Measurements from ENCODE around the gene BRSK2.
"Not testable (repeated sequence)": the region's sequence is repeated elsewhere in the genome, so short reads cannot be mapped to it uniquely, and the experiment has no call there.

Gene BRSK2

DNA sequence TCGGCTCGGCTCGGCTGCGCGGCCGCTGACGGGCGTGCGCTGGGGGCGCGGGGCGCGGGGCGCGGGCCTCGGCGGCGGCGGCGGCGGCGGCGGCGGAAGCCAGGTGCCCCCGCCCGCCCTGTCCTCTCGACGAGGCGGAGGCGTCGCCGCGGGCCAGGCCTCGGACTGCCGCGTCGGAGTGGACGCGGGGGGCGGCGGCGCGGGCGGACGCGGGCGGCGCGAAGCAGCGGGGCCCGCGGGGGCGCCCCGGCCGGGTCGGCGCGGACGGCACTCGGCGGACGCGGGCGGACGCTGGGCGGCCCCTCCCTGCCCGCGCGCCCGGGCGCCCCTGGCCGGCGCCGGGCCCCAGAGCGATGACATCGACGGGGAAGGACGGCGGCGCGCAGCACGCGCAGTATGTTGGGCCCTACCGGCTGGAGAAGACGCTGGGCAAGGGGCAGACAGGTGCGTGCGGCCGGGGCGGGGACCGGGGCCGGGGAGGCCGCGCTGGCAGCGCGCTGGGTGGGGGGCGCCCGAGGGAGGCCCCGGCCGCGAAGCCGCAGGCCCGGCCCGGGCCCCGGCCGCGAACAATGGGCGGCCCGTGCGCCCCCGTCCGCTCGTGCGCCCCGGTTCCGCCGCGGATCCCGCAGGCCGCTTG, at the start of gene BRSK2:
BRSK2 (plus strand) TSS at position 3 of the 637 bp plus-strand sequence; CDS start at position 354, 351 bp downstream.
- DNase-seq, result no peak

DNA sequence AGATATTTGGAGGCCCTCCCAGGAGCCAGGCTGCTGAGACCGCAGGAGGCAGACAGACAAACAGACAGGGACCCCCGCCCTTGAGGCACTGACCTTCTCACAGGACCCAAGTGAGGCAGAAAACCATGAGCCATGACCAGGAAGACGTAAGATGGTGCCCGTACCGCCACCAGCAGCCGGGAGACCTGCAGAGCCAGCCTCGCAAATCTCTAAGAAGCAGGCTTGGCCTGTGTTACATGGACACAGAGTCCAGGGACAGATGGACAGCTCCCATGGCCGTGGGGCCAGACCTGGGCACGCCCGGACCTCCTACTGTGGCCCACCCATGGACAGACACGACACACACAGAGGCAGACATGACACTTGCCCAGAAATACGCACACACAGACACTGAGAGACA, 49.6 kb upstream of the BRSK2 start:
- no peak for DNase-seq

DNA sequence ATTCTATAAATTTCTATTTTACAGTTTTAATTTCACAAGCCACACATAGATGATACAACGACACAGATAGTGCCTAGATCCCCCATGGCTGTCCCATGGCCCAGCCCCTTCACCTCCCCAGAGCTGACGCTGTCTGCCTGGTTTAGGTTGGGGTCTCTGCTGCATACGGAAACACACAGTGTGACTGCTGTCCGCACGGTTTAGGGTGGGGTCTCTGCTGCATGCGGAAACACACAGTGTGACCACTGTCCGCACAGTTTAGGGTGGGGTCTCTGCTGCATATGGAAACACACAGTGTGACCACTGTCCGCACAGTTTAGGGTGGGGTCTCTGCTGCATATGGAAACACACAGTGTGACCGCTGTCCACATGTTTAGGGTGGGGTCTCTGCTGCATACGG, 48.5 kb upstream of the BRSK2 start:
- not testable (repeated sequence) for DNase-seq

DNA sequence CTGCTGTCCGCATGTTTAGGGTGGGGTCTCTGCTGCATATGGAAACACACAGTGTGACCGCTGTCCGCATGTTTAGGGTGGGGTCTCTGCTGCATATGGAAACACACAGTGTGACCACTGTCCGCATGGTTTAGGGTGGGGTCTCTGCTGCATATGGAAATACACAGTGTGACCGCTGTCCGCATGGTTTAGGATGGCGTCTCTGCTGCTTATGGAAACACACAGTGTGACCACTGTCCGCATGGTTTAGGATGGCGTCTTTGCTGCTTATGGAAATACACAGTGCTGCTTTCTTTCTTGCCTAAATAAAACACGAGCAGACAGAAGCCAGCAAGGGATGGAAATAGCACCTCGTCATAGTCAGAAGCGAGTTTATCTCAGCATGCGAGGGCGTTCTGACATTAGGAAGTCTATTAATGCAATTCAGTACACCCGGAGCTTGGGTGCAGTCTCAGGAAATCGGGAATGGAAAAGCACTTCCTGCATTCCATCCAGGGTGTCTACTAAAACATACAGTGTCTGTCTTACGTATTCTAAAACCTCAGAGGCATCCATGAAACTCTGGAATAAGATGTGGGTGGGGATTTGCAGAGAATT, 47.7 kb upstream of the BRSK2 start:
- DNase-seq, result no peak

DNA sequence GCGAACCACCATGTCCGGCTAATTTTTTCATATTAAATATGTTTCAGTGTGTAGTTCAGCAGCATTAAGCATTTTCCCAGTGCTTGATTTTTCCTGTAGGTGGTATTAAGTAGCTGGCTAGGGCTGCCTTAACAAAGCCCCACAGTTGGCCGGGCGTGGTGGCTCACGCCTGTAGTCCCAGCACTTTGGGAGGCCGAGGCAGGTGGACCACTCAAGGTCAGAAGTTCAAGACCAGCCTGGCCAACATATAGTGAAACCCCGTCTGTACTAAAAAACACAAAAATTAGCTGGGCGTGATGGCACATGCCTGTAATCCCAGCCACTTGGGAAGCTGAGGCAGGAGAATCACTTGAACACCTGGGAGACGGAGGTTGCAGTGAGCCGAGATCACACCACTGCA, 46.8 kb upstream of the BRSK2 start:
- DNase-seq, result no peak

- DNase-seq, result no peak
Observed at GRCh38 chr11:1343391-1344055, 46.2 kb upstream of the BRSK2 start.

DNA sequence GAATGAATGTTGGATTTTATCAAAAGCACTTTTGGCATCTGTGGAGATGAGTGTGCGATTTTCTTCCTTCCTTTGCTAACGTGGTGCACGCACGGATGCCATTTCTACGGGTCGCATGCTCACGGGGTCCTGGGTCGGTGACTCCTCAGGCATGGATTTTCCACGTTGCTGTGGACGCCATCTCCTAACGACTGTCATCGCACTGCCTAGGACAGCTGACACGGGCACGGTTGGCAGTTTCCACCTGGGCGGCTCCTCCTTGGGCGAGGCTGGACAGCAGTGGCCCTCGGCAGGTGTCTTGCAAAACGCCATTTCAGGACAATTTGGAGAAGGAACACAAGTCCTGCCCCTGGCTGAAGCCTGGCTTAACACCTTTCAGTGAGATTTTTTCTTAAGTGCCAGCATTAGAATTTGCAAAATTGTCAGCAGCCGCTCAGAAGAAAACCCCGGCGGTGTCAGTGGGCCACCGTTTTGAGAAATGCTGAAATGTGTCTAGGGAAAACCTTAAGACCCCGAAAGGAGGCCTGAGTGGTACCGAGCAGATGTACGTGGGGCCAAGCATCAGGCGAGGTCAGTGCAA, 45.6 kb upstream of the BRSK2 start:
- DNase-seq, result no peak

DNA sequence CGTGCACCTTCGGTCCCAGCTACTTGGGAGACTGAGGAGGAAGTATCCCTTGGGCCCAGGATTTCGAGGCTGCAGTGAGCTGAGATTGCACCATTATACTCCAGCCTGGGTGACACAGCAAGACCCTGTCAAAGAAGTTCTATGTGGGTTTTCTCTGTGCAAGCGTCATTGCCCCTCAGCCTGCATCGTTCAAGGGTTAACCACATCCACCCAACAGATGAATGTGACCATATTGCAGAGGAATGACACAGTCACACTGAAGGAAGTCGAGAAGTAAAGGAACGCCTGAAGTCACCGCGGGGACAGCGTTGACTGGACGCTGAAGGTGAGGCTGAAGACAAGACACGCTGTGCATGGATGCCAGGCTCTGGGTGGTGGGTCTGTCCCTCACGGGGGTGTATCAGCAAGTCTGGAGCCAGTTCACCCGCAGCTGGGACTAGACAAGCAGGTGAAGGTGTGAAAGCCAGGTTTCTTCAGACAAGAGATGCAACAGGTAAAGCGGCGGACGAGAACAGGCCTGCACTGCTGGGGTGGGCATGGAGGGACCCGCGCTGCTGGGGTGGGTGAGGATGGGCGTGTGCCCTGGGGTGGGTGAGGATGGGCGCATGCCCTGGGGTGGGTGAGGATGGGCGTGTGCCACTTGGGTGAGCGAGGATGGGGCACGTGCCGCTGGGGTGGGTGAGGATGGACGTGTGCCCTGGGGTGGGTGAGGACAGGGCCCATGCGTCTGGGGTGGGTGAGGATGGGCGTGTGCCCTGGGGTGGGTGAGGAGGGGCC, 43.8 kb upstream of the BRSK2 start:
- DNase-seq, result no peak

DNA sequence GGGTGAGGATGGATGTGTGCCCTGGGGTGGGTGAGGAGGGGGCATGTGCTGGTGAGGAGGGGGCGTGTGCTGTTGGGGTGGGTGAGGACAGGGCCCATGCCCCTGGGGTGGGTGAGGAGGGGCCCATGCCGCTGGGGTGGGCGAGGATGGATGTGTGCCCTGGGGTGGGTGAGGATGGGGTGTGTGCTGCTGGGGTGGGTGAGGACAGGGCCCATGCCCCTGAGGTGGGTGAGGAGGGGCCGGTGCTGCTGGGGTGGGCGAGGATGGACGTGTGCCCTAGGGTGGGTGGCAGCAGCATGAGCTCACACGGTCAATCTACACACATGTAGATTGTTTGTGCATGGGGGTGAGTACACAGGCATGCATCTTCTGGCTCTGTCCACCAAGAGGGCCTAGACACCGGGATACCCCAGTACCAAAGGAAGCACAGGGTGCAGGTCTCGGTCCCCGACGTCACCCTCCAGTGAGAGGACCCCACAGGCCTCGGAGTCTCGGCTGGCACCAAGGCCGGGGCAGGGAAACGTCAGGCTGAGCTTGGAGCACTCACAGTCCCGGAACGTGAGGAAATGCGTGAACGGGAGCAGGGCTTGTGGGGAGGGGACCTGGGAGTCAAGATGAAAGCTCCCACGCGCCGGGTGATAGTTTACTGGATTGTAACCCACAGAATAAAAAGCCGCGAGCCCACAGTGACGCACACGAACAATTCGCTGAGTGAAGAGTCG, 42.9 kb upstream of the BRSK2 start:
- no peak for DNase-seq

GRCh38 chr11:1347411-1347999, 42.2 kb upstream of the BRSK2 start:
- not testable (repeated sequence) for DNase-seq

DNA sequence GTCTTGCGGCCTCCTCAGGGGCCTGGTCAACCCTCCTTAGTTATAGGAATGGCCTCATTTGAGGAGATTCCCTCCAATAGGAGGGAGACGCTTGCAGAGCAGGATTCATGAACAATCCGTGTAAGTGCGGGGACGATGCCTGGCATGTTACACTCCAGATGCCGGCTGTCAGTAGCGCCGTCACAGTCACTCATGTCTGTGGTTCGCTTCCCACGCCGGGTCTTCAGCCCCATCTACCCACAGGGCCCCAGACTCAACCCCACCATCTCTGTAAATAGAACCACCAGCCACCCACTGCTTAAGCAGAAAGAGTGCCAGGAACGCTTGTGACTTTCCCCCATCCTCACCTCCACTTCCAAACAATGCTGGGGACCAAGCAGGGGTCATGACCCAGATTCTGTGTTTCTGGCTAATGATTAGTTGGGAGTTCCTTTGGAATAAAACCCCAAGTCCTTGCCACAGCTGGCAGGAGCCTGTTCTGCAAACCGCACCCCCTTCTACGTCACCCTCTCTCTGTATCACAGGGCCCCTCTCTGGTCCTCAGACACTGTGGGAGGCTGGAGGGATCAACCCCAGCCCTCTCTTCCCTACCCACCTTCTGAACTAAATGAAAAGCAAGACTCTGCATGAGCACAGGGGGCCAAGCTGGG, 41.5 kb upstream of the BRSK2 start:
- DNase-seq, result no peak

DNA sequence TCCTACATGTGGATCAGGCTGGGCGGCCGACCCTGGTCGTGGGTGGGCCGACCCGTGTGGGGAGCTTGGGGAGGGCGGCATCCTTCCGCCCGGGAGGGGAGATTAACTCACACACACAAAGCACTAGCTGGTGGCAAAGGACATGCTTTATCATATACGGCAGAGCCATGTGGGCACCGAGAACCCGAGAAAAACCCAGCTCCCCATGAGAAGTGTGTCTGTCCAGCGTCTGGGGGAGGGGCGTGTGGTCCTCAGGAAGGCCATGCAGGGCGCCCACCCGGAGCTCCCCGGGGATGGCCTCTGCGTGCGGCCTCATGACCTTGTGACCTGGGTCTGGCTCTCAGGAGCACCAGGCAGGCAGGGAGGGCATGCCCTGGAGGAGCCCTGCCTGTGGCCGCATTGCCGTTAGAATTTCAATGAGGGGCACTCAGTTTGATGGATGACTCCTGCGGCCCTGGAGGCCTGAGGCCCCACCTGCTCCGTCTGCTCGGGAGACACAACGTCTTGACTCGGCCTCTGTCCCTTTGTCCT, 40.9 kb upstream of the BRSK2 start:
- DNase-seq, result no peak

DNA sequence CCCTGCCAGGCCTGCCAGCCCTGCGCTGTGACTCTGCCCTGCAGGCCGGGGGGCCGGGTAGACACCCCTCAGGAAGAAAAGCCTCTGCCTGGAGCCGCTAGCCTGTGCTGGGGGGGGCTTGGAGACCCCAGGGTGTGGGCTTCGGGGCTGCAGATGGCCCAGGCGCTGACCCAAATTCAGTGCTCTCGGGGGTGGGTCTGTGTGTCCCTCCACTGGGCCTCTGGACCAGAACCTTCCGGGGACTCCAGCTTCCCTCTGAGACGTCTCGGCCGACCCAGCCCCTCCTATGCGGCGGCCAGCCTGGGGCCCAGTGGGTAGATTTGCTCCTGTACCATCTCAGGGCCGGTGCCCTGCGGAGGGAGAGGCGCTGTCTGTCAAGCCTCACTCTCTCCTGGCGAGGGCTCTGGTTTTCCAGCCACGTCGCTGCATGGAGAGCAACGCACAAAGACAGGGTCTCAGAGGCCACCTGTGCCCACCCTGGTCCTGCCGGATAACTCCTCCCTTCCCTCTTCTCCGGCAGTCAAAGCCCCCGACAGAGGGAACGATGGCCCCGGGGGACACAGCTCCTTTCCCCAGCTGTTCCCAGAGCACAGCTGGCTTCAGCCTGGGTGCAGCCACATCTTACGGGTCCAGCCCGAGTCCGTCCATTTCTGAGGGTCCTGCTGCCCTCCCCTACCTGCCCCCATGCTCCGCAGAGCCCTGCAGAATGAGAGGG, 40.2 kb upstream of the BRSK2 start:
- no peak for DNase-seq

- no peak for DNase-seq
Observed at GRCh38 chr11:1350086-1350725, 39.5 kb upstream of the BRSK2 start.

DNA sequence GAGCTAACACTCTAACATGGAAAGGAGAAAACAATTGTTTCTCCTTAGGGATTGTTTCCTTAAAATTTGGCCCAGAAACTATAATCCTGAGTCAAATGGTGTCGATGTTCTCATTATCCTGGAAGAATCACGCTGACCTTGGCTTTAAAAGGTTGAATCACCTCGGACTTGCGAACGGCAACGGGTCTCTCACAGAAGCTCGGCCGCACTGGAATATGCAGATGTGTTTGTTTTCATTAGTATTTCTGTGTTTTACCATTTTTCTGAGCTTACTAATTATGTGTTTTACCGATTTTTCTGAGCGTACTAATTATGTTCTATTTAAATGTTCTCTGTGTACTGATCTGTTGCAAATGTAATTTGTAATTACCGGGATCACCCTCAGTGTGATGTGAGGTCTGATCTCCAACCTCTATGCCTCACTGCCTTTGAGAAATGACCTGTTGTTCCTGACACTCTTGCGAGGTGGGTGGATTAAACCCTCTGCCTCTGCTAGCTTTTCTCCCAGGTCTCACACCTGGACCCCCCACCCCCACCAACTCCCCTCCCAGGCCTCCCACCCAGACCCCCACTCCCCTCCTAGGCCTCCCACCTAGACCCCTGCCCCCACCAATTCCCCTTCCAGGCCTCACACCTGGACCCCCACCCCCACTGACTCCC, 38.3 kb upstream of the BRSK2 start:
- DNase-seq, result no peak

- DNase-seq, result no peak
Observed at GRCh38 chr11:1352696-1353382, 36.9 kb upstream of the BRSK2 start.

DNA sequence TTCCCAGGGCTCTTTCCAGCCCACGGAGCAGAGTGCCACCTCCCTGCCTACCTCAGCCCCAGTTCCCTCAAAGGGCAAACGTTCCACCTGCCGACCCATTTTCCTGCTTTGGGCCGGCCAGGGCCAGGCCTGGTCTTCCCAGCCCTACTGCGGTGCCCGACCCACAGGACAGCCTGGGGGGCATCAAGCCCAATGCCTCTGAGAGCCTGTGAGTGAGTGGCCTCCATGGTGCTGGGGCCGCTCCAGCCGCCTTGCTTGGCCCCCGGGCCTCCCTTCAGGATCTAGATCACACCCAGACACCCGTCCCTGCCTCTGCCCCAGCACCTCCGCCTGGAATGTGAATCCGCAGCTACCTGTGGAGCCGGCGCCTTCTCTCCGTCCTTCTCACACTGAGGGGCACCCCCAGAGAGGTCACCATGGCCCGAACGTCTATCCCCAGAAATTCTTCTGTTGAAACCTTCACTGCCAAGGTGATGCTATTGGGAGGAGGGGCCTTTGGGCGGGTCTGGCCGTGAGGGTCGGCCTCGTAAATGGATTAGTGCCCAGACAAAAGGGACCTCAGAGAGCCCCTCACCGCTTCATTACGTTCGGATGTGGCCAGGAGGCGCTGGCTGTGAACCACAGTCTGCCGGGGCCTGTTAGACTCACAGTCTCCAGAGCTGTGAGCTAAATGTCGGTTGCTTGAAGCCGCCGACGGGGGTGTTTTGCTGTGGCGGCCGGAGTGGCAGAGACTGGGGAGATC, 36.2 kb upstream of the BRSK2 start:
- no peak for DNase-seq

All from activated naive CD4-positive, alpha-beta T cell (primary cell).